GM03348 (cell line): ENCODE measurements around the gene SIRT2.
"Not testable (repeated sequence)": the region's sequence is repeated elsewhere in the genome, so short reads cannot be mapped to it uniquely, and the experiment has no call there.

Experiments used
- DNase-seq: peaks from one replicate; pipeline ENCODE4 v3.0.0; 2012; ENCODE audit warnings: low spot score

Gene SIRT2

GRCh38 chr19:38898788-38899446 is 501 bp downstream of the SIRT2 start:
- peak; percentile 40 for DNase-seq

GRCh38 chr19:38894968-38895367 is 4.5 kb downstream of the SIRT2 start:
- no peak for DNase-seq

- no peak for DNase-seq
Observed at GRCh38 chr19:38893341-38893771, 6.1 kb downstream of the SIRT2 start.

DNA sequence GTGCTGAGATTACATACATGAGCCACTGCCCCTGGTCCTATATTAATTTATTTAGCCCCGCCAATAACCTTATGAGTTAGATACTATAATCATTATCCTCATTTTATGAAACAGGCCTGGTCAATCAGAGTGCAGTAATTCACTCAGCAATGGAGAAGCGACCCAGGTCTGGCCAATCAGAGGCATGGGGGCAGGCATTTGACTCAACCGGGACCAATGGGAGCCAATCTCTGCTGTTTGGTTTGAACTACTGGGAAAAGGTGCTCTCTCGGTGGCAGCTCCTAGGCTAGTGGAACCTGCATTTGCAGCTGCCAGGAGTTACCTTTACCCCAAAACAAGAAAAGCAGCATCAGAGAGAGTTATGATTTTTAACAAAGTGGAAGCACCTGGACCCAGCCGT is 6.6 kb downstream of the SIRT2 start:
- DNase-seq, result no peak

- no peak for DNase-seq
Observed at GRCh38 chr19:38891771-38892170, 7.6 kb downstream of the SIRT2 start.

DNA sequence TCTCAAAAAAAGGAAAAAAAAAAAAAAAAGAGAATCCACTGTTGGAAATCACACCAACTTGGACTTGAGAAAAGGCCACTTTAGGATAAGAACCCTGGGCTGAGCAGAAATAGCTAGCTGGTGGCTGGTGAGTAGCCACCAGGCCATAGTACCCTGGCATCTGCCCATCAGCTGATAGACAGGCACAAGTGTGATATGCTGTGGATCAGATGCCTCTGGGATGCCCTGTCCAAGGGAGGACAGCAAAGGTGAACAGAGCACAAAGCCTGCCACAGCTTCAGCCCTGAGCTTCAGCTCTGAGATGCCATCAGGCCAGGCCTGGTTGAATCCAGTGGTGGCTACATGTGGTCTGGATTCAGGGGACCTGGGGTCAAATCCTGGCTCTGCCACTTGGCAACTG is 8.7 kb downstream of the SIRT2 start:
- DNase-seq, result no peak

DNA sequence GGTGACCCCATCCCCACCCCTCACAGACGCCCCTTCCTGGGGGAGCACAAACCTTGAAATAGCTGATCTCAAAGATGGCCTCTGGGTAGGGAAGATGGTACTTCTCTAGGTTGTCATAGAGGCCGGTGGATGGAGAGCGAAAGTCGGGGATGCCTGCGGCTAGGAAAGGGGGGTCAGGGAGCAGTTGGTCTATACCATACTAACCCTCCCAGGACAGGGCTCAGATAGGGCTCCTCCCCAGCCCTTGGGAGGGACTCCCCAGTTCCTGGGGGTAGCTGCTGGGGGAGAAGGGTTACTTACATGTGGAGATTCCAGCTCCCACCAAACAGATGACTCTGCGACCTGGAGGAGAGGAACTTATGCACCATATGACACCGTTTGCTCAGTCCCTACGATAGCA is 9.6 kb downstream of the SIRT2 start:
- no peak for DNase-seq

DNA sequence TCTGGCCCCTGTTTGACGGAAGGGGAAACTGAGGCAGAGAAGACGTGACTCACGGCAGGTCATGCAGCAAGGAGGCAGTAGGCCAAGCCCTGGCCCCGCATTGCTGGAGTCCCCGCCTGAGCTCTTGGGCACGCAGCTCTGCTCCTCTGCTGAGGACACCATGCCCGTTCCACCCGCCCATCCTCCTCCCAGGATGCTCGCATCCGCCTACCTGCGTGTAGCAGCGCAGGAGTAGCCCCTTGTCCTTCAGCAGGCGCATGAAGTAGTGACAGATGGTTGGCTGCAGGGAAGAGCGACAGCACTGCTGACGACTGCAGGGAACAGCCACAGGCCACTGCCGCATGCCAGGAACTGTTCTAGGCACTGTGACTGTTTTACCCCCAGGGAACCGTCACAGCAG is 10.5 kb downstream of the SIRT2 start:
- DNase-seq, result no peak

DNA sequence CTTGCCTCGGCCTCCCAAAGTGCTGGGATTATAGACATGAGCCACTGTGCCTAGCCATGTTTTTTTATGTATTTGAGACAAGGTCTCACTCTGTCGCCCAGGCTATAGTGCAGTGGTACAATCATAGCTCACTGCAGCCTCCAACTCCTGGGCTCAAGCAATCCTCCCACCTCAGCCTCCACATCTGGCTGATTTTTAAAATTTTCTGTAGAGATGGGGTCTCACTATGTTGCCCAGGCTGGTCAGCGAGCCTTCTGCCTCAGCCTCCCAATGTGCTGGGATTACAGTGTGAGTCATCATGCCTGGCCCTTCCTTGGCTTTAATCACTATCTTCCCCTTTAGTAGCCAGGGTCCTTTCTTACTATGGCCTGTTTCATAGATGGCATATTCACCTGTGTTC is 14.7 kb downstream of the SIRT2 start:
- DNase-seq, result not testable (repeated sequence)

DNA sequence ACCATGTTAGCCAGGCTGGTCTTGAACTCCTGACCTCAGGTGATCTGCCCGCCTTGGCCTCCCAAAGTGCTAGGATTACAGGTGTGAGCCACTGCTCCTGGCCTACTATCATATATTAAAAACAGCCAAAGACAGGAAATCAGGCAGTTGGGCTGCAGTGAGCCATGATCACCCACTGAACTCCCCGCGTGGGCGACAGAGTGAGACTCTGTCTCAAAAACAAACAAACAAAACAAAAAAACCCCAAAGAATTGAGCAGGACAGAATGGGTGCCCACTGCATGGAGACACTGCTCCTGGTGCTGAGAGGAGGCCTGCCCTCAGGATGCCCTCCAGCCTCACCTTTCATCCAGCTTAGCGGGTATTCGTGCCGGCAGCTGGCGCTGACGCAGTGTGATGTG is 16.1 kb downstream of the SIRT2 start:
- DNase-seq, result no peak

DNA sequence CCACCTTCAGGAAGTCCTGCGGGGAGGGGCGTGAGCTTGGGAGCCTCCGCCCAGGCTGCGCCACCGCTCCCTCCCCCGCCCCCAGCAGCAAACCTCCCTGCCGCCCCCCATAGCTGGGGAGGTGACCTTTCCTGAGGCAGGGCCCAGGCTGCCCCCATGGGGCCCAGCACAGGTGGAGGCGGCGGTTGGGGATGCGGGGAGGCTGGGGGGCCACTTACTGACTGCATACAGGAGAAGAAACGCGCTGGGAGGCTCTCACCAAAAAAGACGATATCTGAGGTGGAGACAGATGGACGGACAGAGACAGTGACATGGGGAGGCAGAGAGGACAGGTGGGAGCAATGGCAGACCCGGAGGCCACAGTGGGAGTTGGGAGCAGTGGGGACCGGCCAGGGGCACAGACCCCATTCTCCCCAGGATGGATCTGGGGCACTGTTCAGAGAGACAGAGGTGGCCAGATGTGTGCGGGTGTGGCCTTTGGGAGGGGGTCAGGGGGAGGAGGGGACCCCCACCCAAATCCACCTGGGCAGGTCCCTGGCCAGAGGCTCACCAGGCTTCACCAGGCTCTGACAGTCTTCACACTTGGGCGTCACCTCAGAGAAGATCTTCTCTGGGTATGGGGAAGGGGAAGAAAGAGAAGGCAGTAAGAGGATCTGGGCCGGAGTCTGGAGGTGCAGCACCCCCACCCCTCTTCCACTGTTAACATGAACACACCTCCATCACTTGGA is 18.4 kb downstream of the SIRT2 start:
- DNase-seq, result no peak

DNA sequence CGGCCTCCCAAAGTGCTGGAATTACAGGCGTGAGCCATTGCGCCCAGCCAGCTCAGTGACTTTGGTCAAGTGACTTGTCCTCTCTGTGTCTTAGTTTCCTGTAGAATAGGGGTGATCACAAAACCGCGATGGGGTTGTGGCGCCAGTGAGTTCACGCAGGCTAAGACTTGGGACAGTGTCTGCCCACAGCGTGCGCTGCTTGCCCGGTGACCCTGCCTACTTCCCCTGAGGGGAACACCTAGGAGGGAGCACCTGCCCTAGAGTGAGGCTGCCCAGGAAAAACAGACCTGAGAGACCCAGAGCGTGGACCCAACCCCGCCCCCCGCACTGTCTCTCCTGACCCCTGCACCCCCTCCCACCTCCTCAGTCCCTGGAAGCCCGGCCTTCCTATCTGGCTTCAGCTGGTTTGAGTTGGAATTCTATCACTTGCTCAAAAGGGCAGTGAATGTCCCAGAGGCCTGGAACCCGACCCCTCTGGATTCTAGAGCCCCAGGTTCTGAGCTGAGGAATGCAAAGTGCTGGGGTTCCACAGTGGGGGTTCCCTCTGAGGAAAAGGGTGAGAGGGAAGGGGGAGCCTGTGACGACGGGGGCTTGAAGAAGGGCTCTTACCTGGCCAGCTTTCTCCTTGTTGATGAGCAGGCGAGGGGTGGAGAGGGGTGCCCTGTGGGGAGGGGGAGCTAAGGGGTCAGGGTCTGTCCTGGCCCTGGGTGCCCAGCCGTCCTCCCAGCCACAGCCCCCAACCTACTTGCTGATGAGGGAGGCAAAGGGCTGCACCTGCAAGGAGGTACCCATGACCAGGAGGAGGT is 19.1 kb downstream of the SIRT2 start:
- no peak for DNase-seq

DNA sequence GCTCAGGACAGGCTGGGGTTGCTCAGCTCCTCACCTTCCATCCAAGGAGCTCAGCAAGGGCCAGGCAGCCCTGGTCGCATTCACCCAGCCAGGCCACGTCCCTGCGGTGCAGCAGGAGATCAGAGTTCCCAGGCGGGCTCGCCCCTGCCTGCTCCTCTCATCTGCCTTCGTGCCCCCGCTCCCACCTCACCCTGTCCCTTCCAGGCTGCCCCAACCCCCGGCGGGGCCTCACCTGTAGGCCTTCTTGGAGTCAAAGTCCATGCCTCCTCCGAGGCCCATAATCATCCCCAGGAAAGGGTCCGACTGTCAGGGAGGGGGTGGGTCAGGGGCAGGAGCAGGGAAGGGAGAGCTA is 20.0 kb downstream of the SIRT2 start:
- no peak for DNase-seq

GRCh38 chr19:38878575-38879399 is 20.6 kb downstream of the SIRT2 start:
- DNase-seq, result no peak

DNA sequence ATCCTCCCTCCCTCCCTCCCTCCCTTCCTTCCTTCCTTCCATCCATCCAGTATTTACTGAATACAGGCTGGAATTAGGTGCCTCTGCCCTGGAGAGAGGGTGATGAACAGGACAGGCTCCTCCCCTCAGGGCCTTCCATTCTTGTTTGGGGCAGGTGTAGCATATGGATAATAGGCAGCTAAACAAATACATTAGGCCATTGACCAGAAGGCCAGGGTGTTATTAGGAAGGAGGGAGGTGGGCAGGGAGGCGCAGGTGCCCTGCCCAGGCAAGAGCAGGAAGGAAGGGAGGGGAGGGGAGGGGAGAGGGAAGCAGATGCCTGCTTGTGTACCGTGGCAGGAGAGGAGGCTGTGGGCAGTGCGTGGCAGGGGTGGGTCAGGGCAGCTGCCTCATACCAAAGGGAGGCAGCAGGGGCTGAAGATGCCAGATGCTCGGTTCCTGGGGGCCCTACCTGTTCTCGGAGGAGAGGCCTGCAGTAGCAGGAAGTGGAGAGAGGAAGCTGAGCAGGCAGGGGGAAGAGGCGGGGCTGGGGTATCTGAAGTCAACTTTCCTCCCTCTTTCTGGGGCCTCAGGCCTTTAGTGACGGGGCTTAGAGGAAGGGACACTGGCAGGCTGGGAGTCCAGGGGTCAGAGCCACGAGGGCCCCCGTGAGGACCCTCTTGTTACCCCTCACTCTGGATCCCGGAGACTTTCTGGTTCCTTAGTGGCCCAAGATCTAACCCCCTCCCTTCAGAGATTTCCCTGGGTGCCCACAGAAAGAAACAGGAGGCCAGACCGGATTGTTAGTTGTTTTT is 21.4 kb downstream of the SIRT2 start, which contains the start of gene RINL:
RINL (minus strand) TSS at position 495 of the 794 bp plus-strand sequence. CDS start 1,533 bp downstream, outside the sequence.
- DNase-seq, result no peak

- no peak for DNase-seq
Observed at GRCh38 chr19:38875656-38876395, 23.6 kb downstream of the SIRT2 start.

GRCh38 chr19:38873400-38873799 is 26.0 kb downstream of the SIRT2 start:
- DNase-seq, result not testable (repeated sequence)

- no peak for DNase-seq
Observed at GRCh38 chr19:38870612-38871011, 28.8 kb downstream of the SIRT2 start.

DNA sequence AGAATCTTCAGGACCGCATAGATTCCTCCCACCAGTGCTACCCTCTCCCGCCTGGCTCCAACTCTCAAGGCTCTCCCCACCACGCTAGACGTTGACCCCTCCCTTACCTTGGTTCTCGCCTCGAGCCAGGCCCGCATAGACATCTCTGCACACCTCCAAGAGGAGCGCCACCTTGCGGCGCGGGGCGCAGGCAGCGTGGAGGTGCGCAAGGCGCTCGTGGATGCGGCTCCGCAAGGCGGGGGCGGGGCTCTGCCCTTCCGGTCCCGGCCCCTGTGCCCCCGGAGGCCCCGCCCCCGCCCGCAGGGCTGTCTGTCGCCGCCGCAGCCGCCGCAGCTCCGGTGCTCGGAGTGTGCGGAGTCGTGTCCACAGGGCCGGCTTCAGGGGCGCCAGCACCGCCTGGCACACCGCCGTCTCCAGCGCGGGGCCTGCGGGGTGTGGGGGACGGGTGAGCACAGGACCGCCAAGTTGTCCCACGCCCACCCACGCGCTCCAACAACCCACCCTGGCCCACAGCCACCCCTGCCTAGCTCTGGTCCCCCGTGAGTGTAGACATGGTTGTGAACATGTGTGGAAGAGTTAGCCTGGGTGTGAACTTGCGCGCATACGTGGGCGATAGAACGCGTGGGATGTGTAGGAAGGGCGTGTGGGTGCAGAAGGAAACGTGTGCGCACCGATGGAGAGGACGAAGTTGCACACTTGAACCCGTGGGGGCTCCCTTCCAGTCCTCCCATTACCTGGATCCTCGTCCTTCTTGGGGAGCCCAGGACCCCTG is 29.4 kb downstream of the SIRT2 start:
- DNase-seq, result peak; percentile 88
